Measurements from ENCODE around the gene ATRX.

The ATRX gene

DNA sequence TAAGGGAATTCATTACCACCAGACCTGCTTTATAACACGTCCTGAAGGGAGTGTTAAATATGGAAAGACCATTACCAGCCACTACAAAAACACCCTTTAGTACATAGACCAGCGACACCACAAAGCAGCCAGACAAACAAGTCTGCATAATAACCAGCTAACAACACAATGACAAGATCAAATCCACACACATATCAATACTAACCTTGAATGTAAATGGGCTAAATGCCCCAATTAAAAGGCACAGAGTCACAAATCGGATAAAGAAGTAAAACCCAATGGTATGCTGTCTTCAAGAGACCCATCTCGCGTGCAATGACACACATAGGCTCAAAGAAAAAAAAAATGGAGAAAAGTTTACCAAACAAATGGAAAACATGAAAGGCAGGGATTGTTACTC is 302.0 kb downstream of the ATRX start:
- DNase-seq (ENCODE audit: low spot score), result no peak

DNA sequence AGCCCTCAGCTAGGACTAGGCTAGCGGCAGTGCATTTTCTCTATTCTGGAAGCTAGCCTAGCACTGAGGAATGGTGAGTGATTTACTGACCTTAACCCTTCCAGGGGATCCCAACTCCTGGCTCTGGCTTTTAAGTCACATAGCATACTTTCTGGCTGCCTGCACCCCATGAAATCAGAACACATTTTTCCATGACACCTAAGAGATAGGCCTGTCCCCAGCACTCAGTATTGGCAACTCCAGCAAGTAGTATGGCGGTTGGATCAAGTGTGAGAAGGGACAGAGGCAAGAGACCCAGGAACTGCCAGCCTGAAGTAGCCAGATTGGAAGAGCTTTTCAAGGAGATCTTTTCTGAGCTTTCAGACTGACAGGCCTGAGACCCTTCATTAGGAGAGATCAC is 330.6 kb downstream of the ATRX start:
- no peak for DNase-seq (ENCODE audit: low spot score)

All from D341Med (cell line).